ENCODE data around the gene RPRM. TPM values are rescaled to one million over a fixed set of nuclear protein-coding genes. Genes with fewer than 3 reads are reported as not detected.

Gene RPRM
- polyA plus RNA-seq, 4 donors = 0.13 to 0.51 TPM; not detected in 2

DNA sequence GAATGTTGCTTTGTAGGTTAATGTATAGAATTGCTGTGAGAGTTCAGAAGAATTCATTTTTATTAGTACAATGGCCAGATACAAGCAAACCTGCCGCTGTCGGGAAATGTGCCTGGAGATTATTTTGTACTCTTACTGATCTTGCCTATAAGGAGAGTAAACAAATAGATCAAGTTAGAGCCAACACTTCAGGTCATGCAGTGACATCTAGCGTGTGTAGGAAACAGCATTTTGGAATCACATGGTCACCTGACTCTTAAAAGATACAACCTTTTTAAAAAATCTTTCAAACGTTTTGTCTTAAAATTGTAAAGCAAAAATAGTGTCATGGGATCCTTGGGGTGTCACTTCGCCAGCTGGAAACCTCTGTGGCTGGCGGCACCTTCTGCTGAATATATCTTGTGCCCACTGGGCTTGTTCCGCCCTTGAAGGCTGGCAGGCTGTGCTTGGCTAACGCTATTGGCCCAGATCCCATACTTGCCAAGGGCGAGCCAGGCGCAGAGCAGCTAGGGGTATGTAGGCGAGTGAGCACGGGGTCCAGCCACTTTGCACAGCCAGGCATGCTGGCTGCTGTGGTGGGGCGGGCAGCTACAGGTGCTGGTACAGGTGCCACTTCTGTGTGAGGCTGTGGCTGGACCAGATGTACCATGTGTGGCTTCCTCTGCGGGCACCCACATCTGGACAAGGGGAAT, 19.5 kb upstream of the RPRM start:
- H3K36me3 ChIP-seq (ENCODE audit: control insufficient read depth in 3 of 3, insufficient read depth in 2 of 3, low read depth in 1 of 3, low read length in 3 of 3) = no peaks in the 10 kb centered on the region
- WGBS, 3 donors = 72 to 86% (median 79%) methylated on average over 14 of the region's 14 CpGs
- FAIRE-seq (no peak), DNase-seq (no peak)
- no peaks in the 10 kb centered on the region for H3K27me3 ChIP-seq (ENCODE audit: control insufficient read depth in 3 of 3, insufficient read depth in 3 of 3, low read length in 3 of 3)
- no peak overlapping the region for H3K4me3 ChIP-seq (ENCODE audit: low read depth in 1 of 3, low read length in 3 of 3)
- no peak overlapping the region for H3K27ac ChIP-seq (ENCODE audit: low read depth in 1 of 3, low read length in 2 of 3)
- no peaks in the 10 kb centered on the region for H3K4me1 ChIP-seq (ENCODE audit: control insufficient read depth in 3 of 3, insufficient read depth in 2 of 3, low read depth in 1 of 3, low read length in 2 of 3)
- H3K9me3 ChIP-seq (ENCODE audit: control insufficient read depth in 2 of 2, insufficient read depth in 1 of 2, low read depth in 1 of 2, low read length in 1 of 2) = no peaks in the 10 kb centered on the region

- no peaks in the 10 kb centered on the region for H3K27me3 ChIP-seq (ENCODE audit: control insufficient read depth in 3 of 3, insufficient read depth in 3 of 3, low read length in 3 of 3)
- DNase-seq = no peak
- H3K36me3 ChIP-seq (ENCODE audit: control insufficient read depth in 3 of 3, insufficient read depth in 2 of 3, low read depth in 1 of 3, low read length in 3 of 3) = no peaks in the 10 kb centered on the region
- 4 to 11% (median 5%) methylated on average over 1 of the region's 1 CpG for whole genome bisulfite sequencing, 3 donors
- H3K27ac ChIP-seq (ENCODE audit: low read depth in 1 of 3, low read length in 2 of 3) = no peak overlapping the region
- H3K9me3 ChIP-seq (ENCODE audit: control insufficient read depth in 2 of 2, insufficient read depth in 1 of 2, low read depth in 1 of 2, low read length in 1 of 2) = no peaks in the 10 kb centered on the region
- H3K4me3 ChIP-seq (ENCODE audit: low read depth in 1 of 3, low read length in 3 of 3) = no peak overlapping the region
- FAIRE-seq = no peak
- H3K4me1 ChIP-seq (ENCODE audit: control insufficient read depth in 3 of 3, insufficient read depth in 2 of 3, low read depth in 1 of 3, low read length in 2 of 3) = no peaks in the 10 kb centered on the region
These were observed 17.2 kb upstream of the RPRM start for GRCh38 chr2:153495725-153496124.

GRCh38 chr2:153488072-153488471, 9.5 kb upstream of the RPRM start:
- no peak overlapping the region for H3K4me3 ChIP-seq (ENCODE audit: low read depth in 1 of 3, low read length in 3 of 3)
- H3K27ac ChIP-seq (ENCODE audit: low read depth in 1 of 3, low read length in 2 of 3) = no peak overlapping the region
- H3K36me3 ChIP-seq (ENCODE audit: control insufficient read depth in 3 of 3, insufficient read depth in 2 of 3, low read depth in 1 of 3, low read length in 3 of 3) = no peaks in the 10 kb centered on the region
- 71 to 73% (median 71%) methylated on average over 3 of the region's 3 CpGs for WGBS, 3 donors
- H3K9me3 ChIP-seq (ENCODE audit: control insufficient read depth in 2 of 2, insufficient read depth in 1 of 2, low read depth in 1 of 2, low read length in 1 of 2) = no peaks in the 10 kb centered on the region
- DNase-seq = no peak
- H3K4me1 ChIP-seq (ENCODE audit: control insufficient read depth in 3 of 3, insufficient read depth in 2 of 3, low read depth in 1 of 3, low read length in 2 of 3) = no peaks in the 10 kb centered on the region
- no peaks in the 10 kb centered on the region for H3K27me3 ChIP-seq (ENCODE audit: control insufficient read depth in 3 of 3, insufficient read depth in 3 of 3, low read length in 3 of 3)
- no peak for FAIRE-seq

DNA sequence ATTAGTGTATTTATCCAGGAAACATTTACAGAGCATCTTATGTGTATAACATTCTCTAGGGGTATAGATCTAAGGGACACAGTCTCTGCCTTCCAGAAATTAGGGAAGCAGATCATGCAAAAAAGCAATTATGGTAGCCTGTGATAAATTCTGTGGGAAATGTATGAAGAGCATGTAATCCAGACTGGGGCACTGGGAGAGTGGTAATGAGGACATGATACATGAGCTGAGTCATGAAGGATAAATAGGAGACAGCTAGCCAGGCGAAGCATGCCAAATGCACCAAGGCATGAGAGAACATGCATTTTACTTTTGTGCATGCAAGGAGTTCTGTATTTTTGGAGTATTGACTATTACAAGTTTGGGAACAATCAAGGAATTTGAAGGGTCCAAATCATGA, 8.9 kb upstream of the RPRM start:
- Histone ChIP-seq H3K9me3 (ENCODE audit: control insufficient read depth in 2 of 2, insufficient read depth in 1 of 2, low read depth in 1 of 2, low read length in 1 of 2) (no peaks in the 10 kb centered on the region), H3K4me1 (ENCODE audit: control insufficient read depth in 3 of 3, insufficient read depth in 2 of 3, low read depth in 1 of 3, low read length in 2 of 3) (no peaks in the 10 kb centered on the region), H3K27ac (ENCODE audit: low read depth in 1 of 3, low read length in 2 of 3) (no peak overlapping the region), H3K27me3 (ENCODE audit: control insufficient read depth in 3 of 3, insufficient read depth in 3 of 3, low read length in 3 of 3) (no peaks in the 10 kb centered on the region), H3K36me3 (ENCODE audit: control insufficient read depth in 3 of 3, insufficient read depth in 2 of 3, low read depth in 1 of 3, low read length in 3 of 3) (no peaks in the 10 kb centered on the region), H3K4me3 (ENCODE audit: low read depth in 1 of 3, low read length in 3 of 3) (no peak overlapping the region)
- DNase-seq = no peak
- FAIRE-seq = no peak
- WGBS, 3 donors = 76 to 82% (median 79%) methylated on average over 1 of the region's 1 CpG

DNA sequence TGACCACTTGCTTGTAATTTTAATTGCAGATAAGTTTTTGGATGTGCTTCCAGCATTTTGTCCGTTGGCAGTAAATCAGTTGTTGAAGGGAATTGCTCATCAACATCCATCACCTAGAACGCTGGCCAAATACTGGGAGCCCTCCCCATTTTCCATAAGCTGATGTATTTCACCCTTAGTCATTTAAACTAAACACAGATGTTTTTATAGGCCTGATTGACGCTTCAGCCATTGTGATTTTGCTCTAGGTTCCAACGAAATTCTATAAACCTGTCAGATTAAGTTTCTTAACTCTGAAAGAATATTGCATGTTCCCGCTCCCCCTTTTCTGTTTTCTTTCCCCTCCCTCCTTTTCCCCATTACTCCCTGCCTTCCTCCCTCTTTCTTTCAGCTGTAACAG, 1.0 kb upstream of the RPRM start:
- Histone ChIP-seq H3K9me3 (ENCODE audit: control insufficient read depth in 2 of 2, insufficient read depth in 1 of 2, low read depth in 1 of 2, low read length in 1 of 2) (no peaks in the 10 kb centered on the region), H3K27ac (ENCODE audit: low read depth in 1 of 3, low read length in 2 of 3) (no peak overlapping the region), H3K36me3 (ENCODE audit: control insufficient read depth in 3 of 3, insufficient read depth in 2 of 3, low read depth in 1 of 3, low read length in 3 of 3) (no peaks in the 10 kb centered on the region), H3K27me3 (ENCODE audit: control insufficient read depth in 3 of 3, insufficient read depth in 3 of 3, low read length in 3 of 3) (peaks cover 4 to 48% (median 23%) of the 10 kb centered on the region in 3 donors), H3K4me3 (ENCODE audit: low read depth in 1 of 3, low read length in 3 of 3) (no peak overlapping the region), H3K4me1 (ENCODE audit: control insufficient read depth in 3 of 3, insufficient read depth in 2 of 3, low read depth in 1 of 3, low read length in 2 of 3) (peaks cover 0 to 14% (median 3%) of the 10 kb centered on the region in 3 donors)
- DNase-seq (no peak), FAIRE-seq (no peak)
- 45 to 55% (median 51%) methylated on average over 5 of the region's 5 CpGs for whole genome bisulfite sequencing, 3 donors

GRCh38 chr2:153477636-153478288, 800 bp downstream of the RPRM start:
- Histone ChIP-seq H3K27me3 (ENCODE audit: control insufficient read depth in 3 of 3, insufficient read depth in 3 of 3, low read length in 3 of 3) (peaks cover 4 to 52% (median 23%) of the 10 kb centered on the region in 3 donors), H3K4me1 (ENCODE audit: control insufficient read depth in 3 of 3, insufficient read depth in 2 of 3, low read depth in 1 of 3, low read length in 2 of 3) (peaks cover 0 to 14% (median 3%) of the 10 kb centered on the region in 3 donors), H3K36me3 (ENCODE audit: control insufficient read depth in 3 of 3, insufficient read depth in 2 of 3, low read depth in 1 of 3, low read length in 3 of 3) (no peaks in the 10 kb centered on the region), H3K27ac (ENCODE audit: low read depth in 1 of 3, low read length in 2 of 3) (no peak overlapping the region), H3K4me3 (ENCODE audit: low read depth in 1 of 3, low read length in 3 of 3) (peak overlapping the region in 2 of 3 donors; percentile 28 to 50), H3K9me3 (ENCODE audit: control insufficient read depth in 2 of 2, insufficient read depth in 1 of 2, low read depth in 1 of 2, low read length in 1 of 2) (no peaks in the 10 kb centered on the region)
- peak; percentile 15 to 30 for DNase-seq
- FAIRE-seq = no peak
- 3 to 5% (median 4%) methylated on average over 38 of the region's 38 CpGs for WGBS, 3 donors

GRCh38 chr2:153476816-153477635, 1.5 kb downstream of the RPRM start:
- peaks cover 0 to 14% (median 3%) of the 10 kb centered on the region in 3 donors for H3K4me1 ChIP-seq (ENCODE audit: control insufficient read depth in 3 of 3, insufficient read depth in 2 of 3, low read depth in 1 of 3, low read length in 2 of 3)
- DNase-seq (peak in 1 of 2 donors; percentile 13), FAIRE-seq (no peak)
- H3K9me3 ChIP-seq (ENCODE audit: control insufficient read depth in 2 of 2, insufficient read depth in 1 of 2, low read depth in 1 of 2, low read length in 1 of 2) = no peaks in the 10 kb centered on the region
- WGBS, 3 donors = 2% methylated on average over 38 of the region's 38 CpGs
- no peaks in the 10 kb centered on the region for H3K36me3 ChIP-seq (ENCODE audit: control insufficient read depth in 3 of 3, insufficient read depth in 2 of 3, low read depth in 1 of 3, low read length in 3 of 3)
- peaks cover 4 to 52% (median 23%) of the 10 kb centered on the region in 3 donors for H3K27me3 ChIP-seq (ENCODE audit: control insufficient read depth in 3 of 3, insufficient read depth in 3 of 3, low read length in 3 of 3)
- H3K4me3 ChIP-seq (ENCODE audit: low read depth in 1 of 3, low read length in 3 of 3) = peak overlapping the region in 1 of 3 donors; percentile 6
- H3K27ac ChIP-seq (ENCODE audit: low read depth in 1 of 3, low read length in 2 of 3) = no peak overlapping the region

GRCh38 chr2:153476491-153476815, 2.1 kb downstream of the RPRM start:
- H3K4me1 ChIP-seq (ENCODE audit: control insufficient read depth in 3 of 3, insufficient read depth in 2 of 3, low read depth in 1 of 3, low read length in 2 of 3) = peaks cover 0 to 14% (median 3%) of the 10 kb centered on the region in 3 donors
- H3K4me3 ChIP-seq (ENCODE audit: low read depth in 1 of 3, low read length in 3 of 3) = no peak overlapping the region
- no peaks in the 10 kb centered on the region for H3K36me3 ChIP-seq (ENCODE audit: control insufficient read depth in 3 of 3, insufficient read depth in 2 of 3, low read depth in 1 of 3, low read length in 3 of 3)
- 7 to 9% (median 8%) methylated on average over 7 of the region's 7 CpGs for WGBS, 3 donors
- H3K27ac ChIP-seq (ENCODE audit: low read depth in 1 of 3, low read length in 2 of 3) = no peak overlapping the region
- DNase-seq = no peak
- no peak for FAIRE-seq
- no peaks in the 10 kb centered on the region for H3K9me3 ChIP-seq (ENCODE audit: control insufficient read depth in 2 of 2, insufficient read depth in 1 of 2, low read depth in 1 of 2, low read length in 1 of 2)
- H3K27me3 ChIP-seq (ENCODE audit: control insufficient read depth in 3 of 3, insufficient read depth in 3 of 3, low read length in 3 of 3) = peaks cover 4 to 52% (median 23%) of the 10 kb centered on the region in 3 donors

Measured in small intestine (tissue), 7 donors.